ENCODE measurements around the gene SERTAD3.
"Not testable (repeated sequence)": the region's sequence is repeated elsewhere in the genome, so short reads cannot be mapped to it uniquely, and the experiment has no call there.

Gene SERTAD3, protein sequence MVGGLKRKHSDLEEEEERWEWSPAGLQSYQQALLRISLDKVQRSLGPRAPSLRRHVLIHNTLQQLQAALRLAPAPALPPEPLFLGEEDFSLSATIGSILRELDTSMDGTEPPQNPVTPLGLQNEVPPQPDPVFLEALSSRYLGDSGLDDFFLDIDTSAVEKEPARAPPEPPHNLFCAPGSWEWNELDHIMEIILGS

DNA sequence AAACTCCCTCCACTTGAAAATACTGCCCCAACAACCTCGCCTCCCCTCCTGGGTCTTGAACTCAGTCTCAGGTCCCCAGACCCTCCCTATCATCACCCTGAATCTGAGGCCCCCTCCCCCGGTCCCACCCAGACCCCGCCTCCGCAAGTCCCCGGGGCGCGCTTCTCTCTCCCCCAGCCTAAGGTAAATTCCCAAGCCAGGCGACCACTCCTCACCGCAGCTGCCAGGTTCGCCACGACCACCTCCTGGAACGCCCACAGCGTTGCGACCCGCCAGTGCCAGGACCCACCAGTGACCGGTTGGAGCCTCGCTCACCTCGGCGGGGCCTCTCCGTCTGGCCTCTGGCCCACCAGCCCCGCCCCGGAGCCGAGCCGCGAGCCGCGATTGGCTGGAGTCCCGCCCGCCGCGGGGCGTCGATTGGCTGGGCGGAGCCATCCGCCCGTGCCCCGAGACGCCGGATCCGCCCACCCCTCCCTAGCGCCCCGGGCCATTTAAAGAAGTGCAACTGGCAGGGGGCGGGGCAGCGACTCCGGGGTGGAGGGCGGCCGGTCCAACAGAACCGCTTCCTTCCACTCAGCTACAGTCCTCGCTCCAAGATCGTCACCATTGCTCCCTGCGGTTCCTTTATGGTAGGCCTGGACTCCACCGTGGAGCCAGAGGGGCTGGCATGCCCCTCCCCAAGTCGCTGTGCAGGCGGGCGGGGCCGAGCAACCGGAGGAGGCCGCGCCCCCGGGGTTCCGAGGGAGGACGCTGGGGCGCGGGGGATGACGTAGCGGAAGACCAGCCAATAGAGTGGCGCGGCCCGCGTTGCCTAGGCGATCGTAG, at the start of gene SERTAD3:
TSS of gene SERTAD3 (minus strand) at position 336 of the 825 bp plus-strand sequence. CDS start 2,255 bp downstream, outside the sequence.
- peak; percentile 96 to 97 for DNase-seq (ENCODE audit: low read depth in 2 of 2)

DNA sequence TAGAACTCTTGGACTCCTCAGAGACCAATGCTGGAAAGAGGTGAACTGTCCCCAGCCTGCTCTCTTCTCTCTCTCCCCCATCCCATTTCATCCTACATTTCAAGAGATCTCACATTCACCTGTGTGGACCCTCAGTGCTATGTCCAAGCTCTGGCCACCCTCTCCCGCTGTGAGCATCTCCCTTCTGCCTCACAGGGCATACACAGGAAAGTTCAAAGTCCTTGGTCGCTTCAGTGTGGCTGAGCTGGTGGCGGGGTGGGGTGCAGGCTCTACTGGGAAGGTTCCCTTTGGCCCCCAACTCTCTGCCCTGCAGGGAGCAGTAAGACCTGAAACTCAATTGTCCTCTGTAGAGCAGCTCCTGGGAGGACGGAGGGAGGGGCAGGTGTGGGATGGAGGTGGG, 49.6 kb upstream of the SERTAD3 start:
- no peak for DNase-seq (ENCODE audit: low read depth in 2 of 2)

DNA sequence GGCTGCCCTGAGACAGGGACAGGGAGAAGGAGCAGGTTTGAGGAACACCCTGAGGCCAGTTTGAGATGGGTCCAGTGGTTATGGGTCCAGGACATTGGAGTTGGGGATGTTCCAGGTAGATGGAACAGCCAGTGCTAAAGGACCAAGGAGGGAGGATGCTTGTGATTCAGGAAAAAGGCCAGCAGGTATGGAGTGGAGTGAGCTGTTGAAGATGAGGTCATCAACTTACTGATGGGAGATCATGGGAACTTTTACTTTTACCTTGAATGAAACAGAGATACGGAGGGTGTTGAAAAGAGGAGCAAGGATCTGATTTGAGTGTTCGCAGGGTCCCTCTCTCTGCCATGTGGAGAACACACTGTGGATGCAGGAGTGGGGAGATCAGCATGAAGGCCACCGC, 48.1 kb upstream of the SERTAD3 start:
- no peak for DNase-seq (ENCODE audit: low read depth in 2 of 2)

DNA sequence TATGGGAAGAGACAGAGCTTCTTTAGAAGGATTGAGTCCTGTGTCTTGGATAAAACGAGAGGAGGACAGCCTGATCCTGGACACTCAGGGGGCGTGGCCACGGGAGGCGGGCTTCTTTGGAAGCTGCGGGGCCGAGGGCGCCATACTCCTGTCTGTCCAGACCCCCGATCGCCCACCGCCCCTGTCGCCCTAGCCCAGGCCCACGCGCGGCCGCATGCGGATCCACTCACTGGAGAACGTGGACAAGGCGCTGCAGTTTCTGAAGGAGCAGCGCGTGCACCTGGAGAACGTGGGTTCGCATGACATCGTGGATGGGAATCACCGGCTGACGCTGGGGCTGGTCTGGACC, 45.7 kb upstream of the SERTAD3 start:
- DNase-seq (ENCODE audit: low read depth in 2 of 2), result no peak

DNA sequence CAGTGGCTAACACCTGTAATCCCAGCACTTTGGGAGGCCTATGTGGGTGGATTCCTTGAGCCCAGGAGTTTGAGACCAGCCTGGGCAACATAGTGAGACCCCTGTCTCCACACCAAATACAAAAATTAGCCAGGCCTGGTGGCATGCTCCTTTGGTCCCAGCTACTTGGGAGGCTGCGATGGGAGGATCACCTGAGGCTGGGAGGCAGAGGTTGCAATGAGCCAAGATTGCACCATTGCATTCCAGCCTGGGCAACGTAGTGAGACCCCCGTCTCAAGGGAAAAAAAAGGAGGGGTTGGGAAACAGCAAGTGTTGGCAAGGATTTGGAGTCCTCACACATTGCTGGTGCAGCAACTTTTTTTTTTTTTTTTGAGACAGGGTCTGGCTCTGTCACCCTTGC, 41.9 kb upstream of the SERTAD3 start:
- DNase-seq (ENCODE audit: low read depth in 2 of 2), result no peak

DNA sequence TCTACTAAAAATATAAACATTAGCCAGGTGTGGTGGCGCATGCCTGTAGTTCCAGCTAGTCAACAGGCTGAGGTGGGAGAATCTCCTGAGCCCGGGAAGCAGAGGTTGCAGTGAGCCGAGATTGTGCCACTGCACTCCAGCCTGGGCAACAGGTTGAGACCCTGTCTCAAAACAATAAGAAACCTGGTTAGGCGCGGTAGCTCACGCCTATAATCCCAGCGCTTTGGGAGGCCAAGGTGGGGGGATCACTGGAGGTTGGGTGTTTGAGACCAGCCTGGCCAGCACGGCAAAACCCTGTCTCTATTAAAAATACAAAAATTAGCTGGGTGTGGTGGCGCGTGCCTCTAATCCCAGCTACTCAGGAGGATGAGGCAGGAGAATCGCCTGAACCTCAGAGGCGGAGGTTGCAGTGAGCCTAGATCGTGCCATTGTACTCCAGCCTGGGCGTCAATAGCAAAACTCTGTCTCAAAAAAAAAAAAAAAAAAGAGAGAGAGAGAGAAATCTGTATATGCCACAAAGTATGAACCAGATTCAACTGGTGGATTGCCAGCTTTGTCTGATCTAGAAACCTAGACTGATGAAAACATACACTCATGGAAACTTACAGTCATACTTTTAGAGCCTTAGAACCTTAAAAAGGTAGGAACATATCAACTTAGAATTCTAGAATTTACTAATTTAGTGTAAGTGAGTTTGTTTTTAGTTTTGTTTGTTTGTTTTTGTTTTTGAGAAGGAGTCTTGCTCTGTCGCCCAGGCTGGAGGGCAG, 31.9 kb upstream of the SERTAD3 start:
- not testable (repeated sequence) for DNase-seq (ENCODE audit: low read depth in 2 of 2)

DNA sequence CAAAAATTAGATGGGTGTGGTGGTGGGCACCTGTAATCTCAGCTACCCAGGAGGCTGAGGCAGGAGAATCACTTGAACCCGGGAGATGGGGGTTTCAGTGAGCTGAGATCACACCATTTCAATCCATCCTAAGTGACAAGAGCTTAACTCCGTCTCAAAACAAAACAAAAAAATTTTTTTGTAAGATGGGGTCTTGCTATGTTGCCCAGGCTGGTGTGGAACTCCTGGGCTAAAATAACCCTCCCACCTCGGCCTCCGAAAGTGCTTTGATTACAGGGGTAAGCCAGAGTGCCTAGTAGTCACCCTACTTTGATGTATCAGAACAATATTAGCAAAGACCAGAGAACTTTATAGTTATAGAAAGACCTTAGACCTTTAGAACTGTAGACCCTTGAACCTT, 30.6 kb upstream of the SERTAD3 start:
- DNase-seq (ENCODE audit: low read depth in 2 of 2), result no peak

DNA sequence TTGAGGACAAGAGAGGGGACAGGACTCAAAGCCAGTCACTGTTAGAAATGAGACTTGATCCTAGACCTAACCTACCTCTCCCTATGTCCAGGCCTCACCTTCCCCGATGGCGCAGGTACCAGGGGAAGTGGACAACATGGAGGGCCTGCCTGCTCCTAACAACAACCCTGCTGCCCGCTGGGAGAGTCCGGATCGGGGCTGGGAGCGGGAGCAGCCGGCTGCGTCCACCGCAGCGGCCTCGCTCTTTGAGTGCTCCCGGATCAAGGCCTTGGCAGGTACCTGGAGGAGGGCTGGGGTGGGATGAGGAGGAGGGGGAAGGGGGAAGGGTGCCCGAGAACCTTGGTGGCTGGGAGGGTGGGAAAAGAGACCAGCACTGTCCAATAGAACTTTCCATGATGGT, 28.4 kb upstream of the SERTAD3 start:
- no peak for DNase-seq (ENCODE audit: low read depth in 2 of 2)

DNA sequence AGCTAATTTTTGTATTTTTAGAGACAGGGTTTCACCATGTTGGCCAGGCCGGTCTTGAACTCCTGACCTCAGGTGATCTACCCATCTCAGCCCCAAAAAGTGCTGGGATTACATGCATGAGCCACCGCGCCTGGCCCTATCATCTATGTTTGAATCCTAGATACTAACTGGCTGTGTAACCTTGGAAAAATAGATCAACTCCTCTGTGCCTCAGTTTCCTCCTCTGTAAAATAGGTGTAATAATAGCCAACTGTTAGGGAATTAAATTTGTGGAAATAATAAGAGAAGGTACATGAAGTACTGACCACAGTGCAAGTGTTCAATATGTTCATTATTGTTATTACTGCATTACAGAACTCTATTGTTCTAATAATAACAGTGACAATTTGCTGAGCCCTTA, 27.0 kb upstream of the SERTAD3 start:
- DNase-seq (ENCODE audit: low read depth in 2 of 2), result no peak

DNA sequence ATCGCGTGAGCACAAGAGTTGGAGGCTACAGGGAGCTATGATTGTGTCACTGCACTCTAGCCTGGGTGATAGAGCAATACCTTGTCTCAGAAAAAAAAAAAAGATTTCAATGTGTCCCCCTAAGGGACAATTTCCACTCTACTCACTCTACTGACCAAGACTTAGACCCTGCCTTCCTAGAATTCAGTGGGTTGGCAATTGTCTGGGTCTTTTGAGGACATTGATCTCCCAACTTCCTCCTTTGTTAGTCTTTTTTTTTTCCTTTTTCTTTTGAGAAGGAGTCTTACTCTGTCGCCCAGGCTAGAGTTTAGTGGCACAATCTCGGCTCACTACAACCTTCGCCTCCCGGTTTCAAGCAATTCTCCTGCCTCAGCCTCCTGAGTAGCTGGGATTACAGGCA, 24.9 kb upstream of the SERTAD3 start:
- DNase-seq (ENCODE audit: low read depth in 2 of 2), result no peak

DNA sequence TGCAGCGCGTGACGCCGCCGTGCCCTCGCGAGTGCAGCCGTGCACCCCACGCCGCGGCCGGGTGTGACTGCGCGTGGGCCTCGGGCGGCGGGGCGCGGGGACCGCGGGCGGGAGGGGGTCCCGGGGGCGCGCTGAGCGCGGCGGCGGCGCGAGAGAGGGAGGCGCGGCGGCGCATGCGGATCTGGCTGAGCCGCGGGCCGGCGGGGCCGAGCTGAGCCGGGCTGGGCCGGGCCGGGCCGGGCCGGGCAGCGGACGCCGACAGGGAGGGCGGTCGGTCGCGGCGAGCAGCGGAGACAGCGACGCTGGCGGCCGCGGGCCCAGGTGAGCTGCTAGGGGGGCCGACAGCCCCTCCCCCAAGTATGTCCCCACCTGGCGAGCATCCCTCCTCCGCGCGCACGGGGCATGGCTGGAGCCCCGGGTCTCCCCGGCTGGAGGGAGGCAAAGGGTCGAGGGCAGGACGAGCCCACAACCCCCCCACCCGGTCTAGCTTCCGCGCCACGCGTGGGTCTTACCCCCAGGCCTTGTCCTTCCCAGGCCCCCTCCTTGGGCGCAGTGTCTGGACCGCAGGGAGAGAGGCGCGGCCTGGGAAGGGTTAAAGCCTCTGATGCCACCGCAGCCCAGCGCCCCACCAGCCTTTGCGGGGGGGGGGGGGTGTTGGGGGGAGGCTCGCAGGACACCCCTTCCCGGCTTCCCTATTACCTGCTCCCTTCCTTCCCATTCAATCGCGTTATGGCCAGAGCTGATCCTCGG, 23.0 kb upstream of the SERTAD3 start, which contains the start of gene SPTBN4:
TSS of gene SPTBN4 (plus strand) at position 17 of the 750 bp plus-strand sequence. CDS start 5,621 bp downstream, outside the sequence.
- DNase-seq (ENCODE audit: low read depth in 2 of 2), result no peak

DNA sequence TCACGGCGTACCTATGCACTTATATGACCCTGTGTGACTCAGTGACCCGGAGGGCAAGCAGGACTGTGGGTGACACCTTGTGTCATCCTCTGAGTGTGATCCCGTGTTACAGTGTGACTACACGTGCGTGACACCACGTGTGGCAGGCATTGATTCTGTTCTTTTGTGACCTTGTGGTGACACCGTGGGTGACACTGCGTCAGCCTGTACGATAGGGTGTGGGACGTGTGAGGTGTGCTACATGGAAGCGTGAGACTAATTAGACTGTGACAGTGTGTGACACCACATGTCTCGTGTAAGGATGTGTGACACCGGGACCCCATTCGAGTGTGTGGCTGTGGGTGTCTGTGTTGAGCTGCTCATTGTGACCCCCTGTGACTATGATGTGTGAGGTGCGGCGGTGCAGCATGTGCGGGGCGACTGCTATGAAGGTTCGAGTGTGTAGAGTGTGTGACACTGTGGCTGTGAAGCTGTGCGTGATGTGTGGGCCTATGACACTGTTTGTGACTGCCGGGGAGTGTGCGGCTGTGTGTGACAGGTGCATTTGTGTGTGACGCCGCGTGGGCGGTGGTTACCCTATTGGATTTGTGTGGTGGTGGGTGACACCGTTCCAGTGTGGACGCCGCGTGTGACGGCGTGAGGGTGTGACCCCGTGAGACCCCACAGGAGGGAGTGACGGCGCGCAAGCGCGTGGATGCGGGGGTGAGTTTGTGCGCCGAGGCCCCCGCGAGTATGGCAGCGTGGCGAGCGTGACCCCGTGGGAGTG, 22.3 kb upstream of the SERTAD3 start:
- DNase-seq (ENCODE audit: low read depth in 2 of 2), result peak in 1 of 2 donors; percentile 58

DNA sequence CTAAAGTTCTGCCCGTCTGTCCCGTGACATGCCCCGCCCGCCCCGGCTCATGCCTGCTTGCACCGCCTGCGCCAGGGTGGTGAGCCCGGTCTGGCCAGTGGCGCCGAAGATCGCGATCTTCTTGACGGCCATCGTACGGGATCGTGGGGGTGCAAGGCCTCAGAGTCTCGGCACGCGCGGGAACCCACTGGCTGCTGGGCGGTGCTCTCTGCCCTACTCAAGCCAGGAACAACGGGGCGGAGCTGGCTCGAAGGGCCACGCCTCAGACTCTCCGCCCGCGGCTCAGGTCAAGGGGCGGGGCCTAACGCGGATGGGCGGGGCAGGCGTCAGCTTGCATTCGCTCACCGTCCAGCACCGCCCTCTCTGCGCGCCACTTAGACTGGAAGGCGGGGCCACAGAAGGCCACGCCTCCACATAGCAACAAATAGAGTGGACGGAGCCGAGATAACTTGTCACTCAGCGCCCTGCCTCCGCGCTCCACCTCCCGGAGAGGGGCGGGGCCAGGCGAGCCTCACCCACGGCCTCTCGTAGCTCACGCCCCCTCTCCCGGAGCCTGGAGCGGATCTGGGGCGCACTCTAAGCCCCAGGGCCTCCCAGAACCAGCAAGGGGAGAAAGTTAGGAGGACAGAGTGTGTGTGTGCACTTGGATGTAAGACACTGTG, 21.6 kb upstream of the SERTAD3 start, which contains the start of gene BLVRB:
TSS of gene BLVRB (minus strand) at position 189 of the 662 bp plus-strand sequence. CDS start at position 132, 57 bp downstream.
- DNase-seq (ENCODE audit: low read depth in 2 of 2), result peak; percentile 99 to 100

DNA sequence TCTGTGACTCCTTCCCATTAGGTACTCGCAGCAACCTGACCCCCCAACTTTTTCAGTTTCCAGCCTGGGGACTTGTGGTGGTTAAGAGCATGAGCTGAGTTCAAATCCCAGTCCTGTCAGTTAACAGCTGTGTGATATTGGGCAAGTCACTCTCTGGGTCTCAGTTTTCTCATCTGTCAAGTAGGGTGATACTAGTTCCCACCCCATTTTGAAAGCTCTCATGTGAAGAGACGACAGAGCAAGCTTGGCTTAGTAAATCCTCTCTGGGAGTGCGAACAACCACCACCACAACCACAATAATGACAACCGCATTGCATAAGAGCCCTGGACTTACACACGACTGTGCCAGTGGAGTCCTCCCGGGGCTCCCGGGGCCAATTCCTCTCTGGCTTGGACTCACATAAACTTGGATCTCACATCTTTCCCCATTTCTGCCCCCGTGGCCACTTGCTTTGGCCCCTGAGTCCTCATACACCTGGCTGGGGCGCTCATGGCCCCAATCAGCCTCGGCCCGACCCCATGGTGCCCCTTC, 21.0 kb upstream of the SERTAD3 start:
- DNase-seq (ENCODE audit: low read depth in 2 of 2), result no peak

DNA sequence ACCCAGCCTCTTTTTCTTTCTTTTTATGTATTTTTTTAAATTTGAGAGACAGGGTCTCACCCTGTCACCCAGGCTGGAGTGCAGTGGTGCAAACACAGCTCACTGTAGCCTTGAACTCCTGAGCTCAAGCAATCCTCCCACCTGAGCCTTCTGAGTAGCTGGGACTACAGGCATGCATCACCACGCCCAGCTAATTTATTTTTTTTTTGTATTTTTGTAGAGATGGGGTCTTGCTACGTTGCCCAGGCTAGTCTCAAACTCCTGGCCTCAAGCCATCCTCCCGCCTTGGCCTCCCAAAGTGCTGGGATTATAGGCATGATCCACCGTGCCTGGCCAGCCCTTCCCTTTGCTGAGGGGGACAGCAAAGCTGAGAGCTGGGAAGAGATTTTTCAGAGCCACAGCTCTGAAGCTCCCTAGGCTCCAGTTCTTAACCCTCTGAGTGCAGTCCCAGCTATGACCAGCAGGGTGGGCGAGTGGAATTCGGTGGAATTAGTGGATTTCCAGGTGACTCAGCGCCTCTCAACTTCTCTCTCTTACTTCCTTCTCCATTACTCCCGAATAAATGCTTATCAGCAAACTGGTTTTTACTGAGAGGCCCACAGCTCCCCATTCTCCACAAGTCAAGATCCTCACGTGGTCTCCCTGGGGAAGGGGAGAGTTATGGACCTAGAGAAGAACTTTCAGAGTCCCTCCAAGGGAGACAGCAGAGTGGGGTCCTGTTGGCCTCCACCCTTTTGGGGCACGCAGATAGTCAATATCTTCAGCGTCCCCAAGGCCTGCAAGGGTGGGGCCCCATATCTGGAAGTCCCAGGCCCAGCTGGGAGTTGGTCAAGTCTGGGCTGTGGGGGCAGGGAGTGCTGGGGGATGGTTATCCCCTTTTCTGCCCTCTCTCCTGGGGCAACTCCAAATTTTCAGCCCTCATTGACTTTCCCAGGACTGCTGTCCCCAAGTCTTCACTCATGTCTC, 20.2 kb upstream of the SERTAD3 start:
- DNase-seq (ENCODE audit: low read depth in 2 of 2), result peak in 1 of 2 donors; percentile 66

DNA sequence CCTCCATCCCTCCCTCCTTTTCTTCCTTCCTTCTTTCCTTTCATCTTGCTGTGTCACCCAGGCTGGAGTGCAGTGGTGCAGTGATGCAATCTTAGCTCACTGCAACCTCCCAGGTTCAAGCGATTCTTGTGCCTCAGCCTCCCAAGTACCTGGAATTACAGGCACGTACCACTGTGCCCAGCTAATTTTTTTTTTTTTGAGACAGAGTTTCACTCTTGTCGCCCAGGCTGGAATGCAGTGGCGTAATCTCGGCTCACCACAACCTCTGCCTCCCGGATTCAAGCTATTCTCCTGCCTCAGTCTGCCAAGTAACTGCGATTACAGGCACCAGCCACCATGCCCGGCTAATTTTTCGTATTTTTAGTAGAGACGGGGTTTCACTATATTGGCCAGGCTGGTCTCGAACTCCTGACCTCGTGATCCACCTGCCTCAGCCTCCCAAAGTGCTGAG, 19.5 kb upstream of the SERTAD3 start:
- DNase-seq (ENCODE audit: low read depth in 2 of 2), result not testable (repeated sequence)

DNA sequence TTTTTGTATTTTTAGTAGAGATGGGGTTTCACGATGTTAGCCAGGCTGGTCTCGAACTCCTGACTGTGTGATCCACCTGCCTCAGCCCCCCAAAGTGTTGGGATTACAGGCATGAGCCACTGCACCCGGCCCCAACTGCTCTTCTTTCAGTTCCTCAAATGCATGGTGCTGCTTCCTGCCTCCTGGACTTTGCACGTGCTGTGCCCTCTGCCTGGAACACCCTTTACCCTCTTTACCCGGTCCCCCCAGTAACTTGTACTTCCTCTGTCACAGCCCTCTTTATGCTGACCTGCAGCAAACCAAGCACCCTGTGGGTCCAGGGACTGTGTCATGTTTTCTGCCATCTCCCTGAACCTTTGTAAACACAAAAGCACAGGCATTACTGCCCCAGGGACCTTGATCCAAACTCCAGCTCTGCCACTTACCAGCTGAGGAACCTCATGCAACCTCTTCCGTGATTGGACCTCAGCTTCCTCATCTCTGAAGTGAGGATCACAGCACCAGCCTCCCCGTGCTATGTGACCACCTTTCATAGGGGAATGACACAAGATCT, 17.6 kb upstream of the SERTAD3 start:
- no peak for DNase-seq (ENCODE audit: low read depth in 2 of 2)

DNA sequence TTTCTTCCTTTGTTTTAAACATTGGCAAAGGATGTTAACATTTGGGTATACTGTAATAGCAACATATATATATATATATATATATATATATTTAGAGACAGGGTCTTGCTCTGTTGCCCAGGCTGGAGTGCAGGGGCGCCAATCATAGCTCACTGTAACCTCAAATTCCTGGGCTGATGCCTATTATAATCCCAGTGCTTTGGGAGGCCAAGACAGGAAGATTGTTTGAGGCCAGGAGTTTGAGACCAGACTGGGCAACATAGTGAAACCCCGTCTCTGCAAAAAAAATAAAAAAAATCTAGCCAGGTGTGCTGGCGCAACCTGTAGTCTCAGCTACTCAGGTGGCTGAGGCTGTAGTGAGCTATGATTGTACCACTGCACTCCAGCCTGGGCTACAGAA, 16.1 kb upstream of the SERTAD3 start:
- DNase-seq (ENCODE audit: low read depth in 2 of 2), result no peak

DNA sequence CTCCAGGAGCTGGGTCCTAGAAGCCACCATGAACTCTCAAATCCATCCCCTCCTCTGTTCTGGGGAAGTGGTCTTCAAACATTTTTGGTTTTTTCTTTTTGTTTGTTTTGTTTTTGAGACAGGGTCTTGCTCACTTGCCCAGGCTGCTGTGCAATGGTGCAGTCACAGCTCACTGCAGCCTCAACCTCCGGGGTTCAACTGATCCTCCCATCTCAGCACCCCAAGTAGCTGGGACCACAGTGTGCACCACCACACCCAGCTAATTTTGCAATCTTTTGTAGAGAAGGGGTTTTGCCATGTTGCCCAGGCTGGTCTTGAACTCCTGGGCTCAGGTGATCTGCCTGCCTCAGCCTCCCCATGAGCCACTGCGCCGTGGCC, 14.5 kb upstream of the SERTAD3 start:
- no peak for DNase-seq (ENCODE audit: low read depth in 2 of 2)

Measured in stimulated activated CD8-positive, alpha-beta memory T cell treated with anti-CD3 and anti-CD28 coated beads, Interleukin-2, amount 100 ng/mL, for 48 hours (primary cell).